Keratinocyte (primary cell): ENCODE measurements around the gene CCN2. TPM values are rescaled to one million over a fixed set of nuclear protein-coding genes. Genes with fewer than 3 reads are reported as not detected.

ENCODE experiments used
- DNase-seq: peaks from one replicate; pipeline ENCODE4 v3.0.0-alpha.2; 2011; ENCODE audit warnings: low read depth, missing footprints, low spot score
- FAIRE-seq: peaks from 2 replicates; lab custom pipeline; 2011; peaks lifted over from hg19 to GRCh38; lab: Jason Lieb, UNC
- H2AFZ ChIP-seq: 2 replicates; pipeline ENCODE4 v1.6.0; 2012; ENCODE audit warnings: low read length, control low read depth, inconsistent platforms; ENCODE audit not compliant: control insufficient read depth
- H3K27ac ChIP-seq: 2 replicates; pipeline ENCODE4 v1.5.1; 2011; ENCODE audit warnings: low read length; ENCODE audit not compliant: control insufficient read depth, insufficient read depth
- H3K27me3 ChIP-seq: 3 replicates; pipeline ENCODE4 v1.6.0; 2011; ENCODE audit warnings: low read length; ENCODE audit not compliant: control insufficient read depth, insufficient read depth; ENCODE audit errors: extremely low read depth
- H3K36me3 ChIP-seq, 2 experiments: 2 replicates in 1 of 2; 3 replicates in 1 of 2; pipeline ENCODE4 v1.5.1; 2011; ENCODE audit warnings: low read length in 2 of 2, mild to moderate bottlenecking in 1 of 2; ENCODE audit not compliant: control insufficient read depth in 2 of 2, insufficient read depth in 2 of 2; ENCODE audit errors: extremely low read depth in 1 of 2
- H3K4me1 ChIP-seq: 3 replicates; pipeline ENCODE4 v1.5.1; 2011; ENCODE audit warnings: low read length; ENCODE audit not compliant: control insufficient read depth, insufficient read depth; ENCODE audit errors: extremely low read depth
- H3K4me2 ChIP-seq: 3 replicates; pipeline ENCODE4 v1.6.0; 2011; ENCODE audit warnings: low read depth, low read length; ENCODE audit not compliant: control insufficient read depth, insufficient read depth; ENCODE audit errors: extremely low read depth
- H3K4me3 ChIP-seq, 3 experiments: fragments of 200-600 bp in 1 of 3; sonication (generic) in 1 of 3; 2 replicates in 2 of 3; 3 replicates in 1 of 3; pipeline ENCODE4 v1.5.1; 2011 to 2016; ENCODE audit warnings: low read length in 3 of 3, mild to moderate bottlenecking in 3 of 3, control low read depth in 2 of 3, inconsistent platforms in 1 of 3, low read depth in 1 of 3, mixed read lengths in 1 of 3, mixed run types in 1 of 3, moderate library complexity in 1 of 3; ENCODE audit not compliant: control insufficient read depth in 2 of 3, insufficient read depth in 2 of 3; ENCODE audit errors: extremely low read depth in 1 of 3
- H3K79me2 ChIP-seq: 2 replicates; pipeline ENCODE4 v1.6.0; 2012; ENCODE audit warnings: low read length; ENCODE audit not compliant: control insufficient read depth, insufficient read depth
- H3K9ac ChIP-seq: 3 replicates; pipeline ENCODE4 v1.6.0; 2011; ENCODE audit warnings: low read length; ENCODE audit not compliant: control insufficient read depth, insufficient read depth; ENCODE audit errors: extremely low read depth
- H3K9me1 ChIP-seq: 3 replicates; pipeline ENCODE4 v1.6.0; 2011; ENCODE audit warnings: low read length; ENCODE audit not compliant: control insufficient read depth, insufficient read depth; ENCODE audit errors: extremely low read depth
- H3K9me3 ChIP-seq: 2 replicates; pipeline ENCODE4 v1.5.1; 2012; ENCODE audit warnings: low read depth, low read length; ENCODE audit not compliant: control insufficient read depth
- H4K20me1 ChIP-seq: 3 replicates; pipeline ENCODE4 v1.6.0; 2011; ENCODE audit warnings: low read length; ENCODE audit not compliant: control insufficient read depth, insufficient read depth; ENCODE audit errors: extremely low read depth
- EZH2 ChIP-seq: IDR thresholded peaks from one replicate; pipeline ENCODE4 v1.6.1; 2012; ENCODE audit warnings: inconsistent platforms, mild to moderate bottlenecking, low read length, moderate library complexity
- dilution Hi-C: fragments of 300-500 bp; cut with MboI; formaldehyde crosslinking; loops from one replicate; pipeline ENCODE4 v1.7.0; 2020; ENCODE audit warnings: low sequenced_read_pairs; ENCODE audit not compliant: extremely low pct_ligation_motif_present
- polyA plus RNA-seq, 5 experiments: library from polyadenylated mRNA; depleted of rRNA in 3 of 5; stranded (reverse) in 3 of 5; stranded (forward) in 1 of 5; unstranded in 1 of 5; fragments of >200 nt; gene quantifications; 1 replicate in 1 of 5; 2 replicates in 3 of 5; 3 replicates in 1 of 5; pipeline versions ENCODE4 v1.2.1 to v1.2.3, GENCODE V29; 2011 to 2012; ENCODE audit warnings: missing spikeins in 2 of 5, low read depth in 1 of 5, low replicate concordance in 1 of 5
- TF ChIP-seq, protein P1 (sequence below), 3 experiments: IDR thresholded peaks in 1 of 3; conservative IDR thresholded peaks in 1 of 3; optimal IDR thresholded peaks in 1 of 3; 2 replicates in 2 of 3; 3 replicates in 1 of 3; pipeline versions ENCODE3 to v1.5.1; 2011; ENCODE audit warnings: low read length in 3 of 3, mild to moderate bottlenecking in 3 of 3, moderate library complexity in 2 of 3, control low read depth in 1 of 3, inconsistent platforms in 1 of 3; ENCODE audit not compliant: insufficient read depth in 2 of 3; ENCODE audit errors: extremely low read depth in 1 of 3

The CCN2 gene
- polyA plus RNA-seq, 1 donor (not counting 4 experiments of a cell fraction or from before 2014, with no cell fraction given) = 78.2 TPM

DNA sequence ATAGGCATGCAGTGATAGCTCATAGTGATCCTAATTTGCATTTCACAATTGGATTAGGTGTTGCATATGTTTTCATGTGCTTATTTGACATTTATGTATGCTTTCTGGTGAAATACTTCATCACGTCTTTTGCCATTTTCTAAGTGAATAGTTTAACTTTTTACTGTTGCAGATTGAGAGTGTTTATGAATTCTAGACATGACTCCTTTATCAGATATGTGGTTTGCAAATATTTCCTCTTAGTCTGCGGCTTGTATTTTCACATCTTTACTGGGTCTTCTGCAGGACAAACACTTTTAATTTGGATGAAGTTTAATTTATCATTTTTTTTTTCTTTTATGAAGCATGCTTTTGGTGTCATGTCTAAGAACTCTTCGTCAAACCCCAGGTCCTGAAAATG is 39.2 kb downstream of the CCN2 start:
- Histone ChIP-seq H3K27ac (no peak overlapping the region), H3K4me1 (peaks cover 3% of the 10 kb centered on the region), H4K20me1 (no peaks in the 10 kb centered on the region), H3K9me3 (no peaks in the 10 kb centered on the region), H3K9ac (no peak overlapping the region), H3K4me3 (no peak overlapping the region), H3K9me1 (no peaks in the 10 kb centered on the region), H3K27me3 (peaks cover 3% of the 10 kb centered on the region), H2AFZ (no peak overlapping the region), H3K36me3 (no peaks in the 10 kb centered on the region), H3K79me2 (no peaks in the 10 kb centered on the region), H3K4me2 (no peak overlapping the region)
- FAIRE-seq (no peak), DNase-seq (no peak)
- dilution Hi-C loops = no loop called here
- TF ChIP-seq, protein P1, sequence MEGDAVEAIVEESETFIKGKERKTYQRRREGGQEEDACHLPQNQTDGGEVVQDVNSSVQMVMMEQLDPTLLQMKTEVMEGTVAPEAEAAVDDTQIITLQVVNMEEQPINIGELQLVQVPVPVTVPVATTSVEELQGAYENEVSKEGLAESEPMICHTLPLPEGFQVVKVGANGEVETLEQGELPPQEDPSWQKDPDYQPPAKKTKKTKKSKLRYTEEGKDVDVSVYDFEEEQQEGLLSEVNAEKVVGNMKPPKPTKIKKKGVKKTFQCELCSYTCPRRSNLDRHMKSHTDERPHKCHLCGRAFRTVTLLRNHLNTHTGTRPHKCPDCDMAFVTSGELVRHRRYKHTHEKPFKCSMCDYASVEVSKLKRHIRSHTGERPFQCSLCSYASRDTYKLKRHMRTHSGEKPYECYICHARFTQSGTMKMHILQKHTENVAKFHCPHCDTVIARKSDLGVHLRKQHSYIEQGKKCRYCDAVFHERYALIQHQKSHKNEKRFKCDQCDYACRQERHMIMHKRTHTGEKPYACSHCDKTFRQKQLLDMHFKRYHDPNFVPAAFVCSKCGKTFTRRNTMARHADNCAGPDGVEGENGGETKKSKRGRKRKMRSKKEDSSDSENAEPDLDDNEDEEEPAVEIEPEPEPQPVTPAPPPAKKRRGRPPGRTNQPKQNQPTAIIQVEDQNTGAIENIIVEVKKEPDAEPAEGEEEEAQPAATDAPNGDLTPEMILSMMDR (optimal IDR thresholded peaks at IDR 0.05 in 1 of 3, IDR thresholded peaks at IDR 0.05 in 1 of 3, conservative IDR thresholded peaks at IDR 0.05 in 1 of 3; ENCODE audit: extremely low read depth in 1 of 3, insufficient read depth in 2 of 3, low read length in 3 of 3) = no peak
- no peak for TF ChIP-seq EZH2

DNA sequence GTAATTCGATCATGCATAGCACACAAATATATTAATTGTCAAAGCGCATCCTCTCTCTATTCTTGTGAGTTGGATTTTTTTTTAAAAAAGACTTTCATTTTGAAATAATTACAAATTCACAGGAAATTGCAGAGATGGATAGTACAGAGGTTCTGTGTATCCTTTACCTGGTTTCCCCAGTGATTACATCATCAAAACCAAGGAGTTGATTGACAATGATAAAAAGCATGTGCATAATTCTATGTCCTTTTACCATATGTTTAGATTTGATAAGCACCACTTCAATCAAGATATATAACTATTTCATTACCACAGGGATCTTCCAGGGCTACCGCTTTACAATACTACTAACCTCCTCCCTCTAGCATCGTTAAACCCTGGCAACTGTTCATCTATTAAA is 40.2 kb downstream of the CCN2 start:
- FAIRE-seq (no peak), DNase-seq (no peak)
- Histone ChIP-seq H3K9me1 (no peaks in the 10 kb centered on the region), H3K9ac (no peak overlapping the region), H3K27ac (no peak overlapping the region), H3K27me3 (peaks cover 3% of the 10 kb centered on the region), H2AFZ (no peak overlapping the region), H3K79me2 (no peaks in the 10 kb centered on the region), H3K9me3 (no peaks in the 10 kb centered on the region), H4K20me1 (no peaks in the 10 kb centered on the region), H3K4me3 (no peak overlapping the region), H3K4me1 (peaks cover 3% of the 10 kb centered on the region), H3K36me3 (no peaks in the 10 kb centered on the region), H3K4me2 (no peak overlapping the region)
- TF ChIP-seq, protein P1 (optimal IDR thresholded peaks at IDR 0.05 in 1 of 3, IDR thresholded peaks at IDR 0.05 in 1 of 3, conservative IDR thresholded peaks at IDR 0.05 in 1 of 3; ENCODE audit: extremely low read depth in 1 of 3, insufficient read depth in 2 of 3, low read length in 3 of 3) = no peak
- TF ChIP-seq EZH2 = no peak
- dilution Hi-C loops = no loop called here
